22Rv1 (cell line): ENCODE measurements around the gene ZBTB7C.

Experiments
- H3K27ac ChIP-seq: fragments of 450-650 bp; 2 replicates; pipeline ENCODE4 v1.5.1; 2017
- CTCF ChIP-seq: fragments of 450-650 bp; IDR thresholded peaks from 2 replicates; pipeline ENCODE4 v1.5.1; 2017; ENCODE audit warnings: mild to moderate bottlenecking
- ZFX ChIP-seq: fragments of 450-650 bp; IDR thresholded peaks from 2 replicates; pipeline ENCODE4 v1.6.1; 2017; ENCODE audit warnings: antibody characterized with exemption, borderline replicate concordance

The ZBTB7C gene

GRCh38 chr18:48138210-48138609 is 271.0 kb downstream of the ZBTB7C start:
- H3K27ac ChIP-seq, result no peak overlapping the region
- TF ChIP-seq ZFX, result no peak
- TF ChIP-seq CTCF, result no peak

GRCh38 chr18:48137374-48138081 is 271.7 kb downstream of the ZBTB7C start:
- no peak overlapping the region for H3K27ac ChIP-seq
- TF ChIP-seq ZFX (no peak), CTCF (no peak)

- no peak for TF ChIP-seq CTCF
- TF ChIP-seq ZFX, result no peak
- no peak overlapping the region for H3K27ac ChIP-seq
Observed at GRCh38 chr18:48136827-48137373, 272.3 kb downstream of the ZBTB7C start.

GRCh38 chr18:48136051-48136826 is 272.9 kb downstream of the ZBTB7C start:
- TF ChIP-seq CTCF (no peak; the same call in 1 of the 2 replicates), ZFX (no peak)
- H3K27ac ChIP-seq, result no peak overlapping the region

- TF ChIP-seq ZFX (no peak), CTCF (no peak)
- H3K27ac ChIP-seq, result no peak overlapping the region
Observed at GRCh38 chr18:48135436-48135966, 273.7 kb downstream of the ZBTB7C start.

GRCh38 chr18:48134609-48135008 is 274.6 kb downstream of the ZBTB7C start:
- H3K27ac ChIP-seq, result no peak overlapping the region
- no peak for TF ChIP-seq ZFX
- no peak for TF ChIP-seq CTCF

- peak overlapping the region; percentile 42 for H3K27ac ChIP-seq
- TF ChIP-seq ZFX, result no peak
- TF ChIP-seq CTCF, result no peak
Observed at GRCh38 chr18:48133671-48134251, 275.4 kb downstream of the ZBTB7C start.
